Urothelium cell line (cell line): ENCODE results near the gene PLEKHF1.
"Not testable (repeated sequence)": the region's sequence is repeated elsewhere in the genome, so short reads cannot be mapped to it uniquely, and the experiment has no call there.

Experiments used
- DNase-seq: peaks from one replicate; pipeline ENCODE4 v3.0.0; 2011; ENCODE audit warnings: low spot score, mixed read lengths
- FAIRE-seq: peaks from 2 replicates; lab custom pipeline; 2011; peaks lifted over from hg19 to GRCh38; lab: Jason Lieb, UNC

The PLEKHF1 gene

GRCh38 chr19:29696565-29696846 is 31.2 kb downstream of the PLEKHF1 start:
- peak; percentile 35 for FAIRE-seq
- DNase-seq = no peak

- FAIRE-seq = peak; percentile 86
- no peak for DNase-seq
Measured at GRCh38 chr19:29697523-29698261, 32.4 kb downstream of the PLEKHF1 start.

DNA sequence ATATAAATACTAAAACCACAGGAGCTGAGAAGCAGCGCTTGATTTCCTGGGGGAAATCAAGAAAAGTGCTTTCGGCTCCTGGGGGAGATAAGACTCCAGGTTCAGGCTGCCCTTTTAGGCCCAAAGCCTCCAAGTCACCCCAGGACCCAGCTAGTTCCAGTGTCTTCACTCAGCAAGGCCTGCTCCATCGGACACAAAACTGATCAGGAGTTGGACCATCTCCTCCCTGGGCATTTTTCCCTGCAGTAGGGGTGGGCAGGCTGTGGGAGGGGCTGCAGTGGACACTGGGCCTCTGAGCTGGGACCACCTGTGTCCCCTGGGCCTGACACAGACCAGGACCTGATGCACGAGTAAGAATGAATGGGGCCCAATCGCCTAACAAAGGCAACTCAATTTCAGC is 34.6 kb downstream of the PLEKHF1 start:
- no peak for DNase-seq
- no peak for FAIRE-seq

- FAIRE-seq (no peak), DNase-seq (no peak)
Measured at GRCh38 chr19:29700498-29700897, 35.2 kb downstream of the PLEKHF1 start.

- no peak for DNase-seq
- no peak for FAIRE-seq
Measured at GRCh38 chr19:29702161-29702962, 37.1 kb downstream of the PLEKHF1 start.

DNA sequence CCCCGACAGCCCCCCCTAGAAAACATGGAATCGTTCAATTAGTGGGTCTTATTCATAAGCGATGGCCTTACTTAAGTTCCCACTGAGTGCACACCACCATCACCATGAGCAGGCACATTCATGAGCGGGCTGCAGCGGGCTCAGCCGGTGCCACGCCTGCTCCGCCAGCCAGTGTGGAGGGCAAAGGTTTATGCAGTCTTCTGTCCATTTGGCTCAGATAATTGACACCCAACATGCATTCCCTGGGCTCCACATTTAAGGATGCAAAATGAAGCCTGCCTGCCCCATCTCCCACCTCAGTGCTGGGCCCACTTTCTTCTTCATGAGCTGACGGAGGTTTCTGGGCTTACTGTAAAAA is 37.7 kb downstream of the PLEKHF1 start:
- FAIRE-seq = no peak
- no peak for DNase-seq

- no peak for FAIRE-seq
- no peak for DNase-seq
Measured at GRCh38 chr19:29704562-29705558, 39.6 kb downstream of the PLEKHF1 start.

DNA sequence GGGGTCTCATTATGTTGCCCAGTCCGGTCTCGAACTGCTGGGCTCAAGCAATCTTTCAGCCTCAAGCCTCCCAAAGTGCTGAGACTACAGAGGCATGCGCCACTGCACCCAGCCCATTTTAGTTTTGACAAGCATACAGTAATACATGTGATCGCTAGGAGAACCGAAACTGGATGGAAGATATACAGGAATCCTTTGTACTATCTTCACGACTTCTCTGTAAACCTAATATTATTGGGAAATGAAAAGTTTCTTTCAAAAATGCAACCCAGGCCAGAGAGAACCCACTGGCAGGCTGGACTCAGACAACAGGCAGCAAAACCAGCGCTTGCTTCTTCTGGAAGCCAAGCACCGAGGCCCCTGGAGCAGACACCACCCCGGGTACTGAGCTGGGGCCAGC is 40.4 kb downstream of the PLEKHF1 start:
- DNase-seq (no peak), FAIRE-seq (no peak)

GRCh38 chr19:29706635-29707034 is 41.4 kb downstream of the PLEKHF1 start:
- DNase-seq (no peak), FAIRE-seq (no peak)

DNA sequence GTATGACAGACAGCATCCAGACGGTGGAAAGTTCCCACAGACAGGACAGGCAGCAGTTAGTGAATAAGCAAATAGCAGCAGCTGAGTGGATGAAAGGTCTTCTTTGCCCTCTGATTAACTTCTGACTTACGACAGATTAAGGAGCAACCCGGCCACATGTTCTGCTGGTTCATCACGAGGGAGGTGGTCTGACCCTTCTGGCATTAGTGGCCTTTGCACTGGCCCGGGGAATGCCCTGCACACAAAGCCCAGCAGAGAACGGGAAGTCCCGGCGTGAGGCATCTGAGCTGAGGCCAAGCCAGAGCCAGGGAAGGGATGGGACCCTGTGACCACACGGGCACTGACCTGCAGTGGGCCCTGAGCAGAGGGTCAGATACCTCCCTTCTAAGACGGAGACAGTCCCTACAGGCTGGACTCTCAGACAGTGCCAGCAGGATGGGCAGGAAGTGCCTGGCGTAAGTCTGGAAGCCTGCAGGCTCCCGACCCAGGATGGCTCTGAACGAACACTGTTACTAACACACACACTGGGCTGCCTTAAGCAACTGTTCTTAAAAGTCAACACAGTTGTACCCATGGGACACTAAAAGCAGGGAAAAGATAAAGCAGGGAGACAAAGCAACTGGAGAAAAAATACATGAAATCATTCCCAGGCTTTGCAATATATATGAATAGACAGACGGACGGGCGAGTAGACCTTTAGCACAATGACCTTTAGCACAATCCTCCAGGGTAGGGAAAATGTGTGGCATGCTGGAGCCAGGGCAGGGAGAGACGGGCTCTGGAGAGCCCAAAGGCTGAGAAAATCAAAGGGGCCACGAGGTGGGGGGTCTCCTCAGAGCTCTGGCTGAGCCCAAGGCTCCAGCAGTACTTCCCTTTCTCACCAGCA is 43.5 kb downstream of the PLEKHF1 start:
- no peak for FAIRE-seq
- no peak for DNase-seq

DNA sequence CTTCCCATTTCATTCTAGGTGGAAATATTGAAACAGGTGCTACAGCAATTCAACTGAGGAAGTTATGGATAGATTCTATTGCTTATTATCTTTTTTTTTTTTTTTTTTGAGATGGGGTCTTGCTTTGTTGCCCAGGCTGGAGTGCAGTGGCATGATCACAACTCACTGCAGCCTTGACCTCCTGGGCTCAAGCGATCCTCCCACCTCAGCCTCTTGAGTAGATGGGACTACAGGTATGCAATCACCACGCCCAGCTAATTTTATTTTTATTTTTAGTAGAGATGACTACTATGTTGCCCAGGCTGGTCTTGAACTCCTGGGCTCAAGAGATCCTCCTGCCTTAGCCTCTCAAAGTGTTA is 44.2 kb downstream of the PLEKHF1 start:
- DNase-seq, FAIRE-seq: not testable (repeated sequence)

DNA sequence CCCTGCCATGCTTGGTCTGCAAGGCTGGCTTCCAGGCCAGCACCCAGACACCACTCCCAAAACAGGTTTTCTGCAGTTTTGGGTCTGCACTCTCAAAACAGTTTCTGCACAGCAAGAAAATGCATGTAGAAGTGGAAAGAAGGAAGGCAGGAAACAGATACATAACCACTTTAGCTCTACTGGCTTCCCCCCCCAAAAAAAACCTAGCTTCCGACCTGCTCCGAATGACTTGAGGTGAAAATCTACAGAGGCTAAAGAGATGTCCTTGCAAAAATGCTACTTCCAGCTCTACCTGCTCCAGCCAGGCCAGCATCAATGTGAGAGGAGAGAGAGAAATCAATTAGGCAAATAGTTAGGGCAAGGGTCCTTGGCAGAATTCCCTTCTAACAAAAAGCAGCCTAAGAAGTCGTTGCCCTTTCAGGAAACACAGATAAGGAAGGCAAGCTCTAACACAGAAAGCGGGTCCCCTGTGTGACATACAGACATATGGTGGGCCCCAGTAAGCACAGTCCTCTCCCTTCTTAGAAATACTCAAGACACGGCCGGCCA is 46.4 kb downstream of the PLEKHF1 start:
- DNase-seq (no peak), FAIRE-seq (no peak)

- FAIRE-seq = no peak
- no peak for DNase-seq
Measured at GRCh38 chr19:29712744-29713516, 47.7 kb downstream of the PLEKHF1 start.

DNA sequence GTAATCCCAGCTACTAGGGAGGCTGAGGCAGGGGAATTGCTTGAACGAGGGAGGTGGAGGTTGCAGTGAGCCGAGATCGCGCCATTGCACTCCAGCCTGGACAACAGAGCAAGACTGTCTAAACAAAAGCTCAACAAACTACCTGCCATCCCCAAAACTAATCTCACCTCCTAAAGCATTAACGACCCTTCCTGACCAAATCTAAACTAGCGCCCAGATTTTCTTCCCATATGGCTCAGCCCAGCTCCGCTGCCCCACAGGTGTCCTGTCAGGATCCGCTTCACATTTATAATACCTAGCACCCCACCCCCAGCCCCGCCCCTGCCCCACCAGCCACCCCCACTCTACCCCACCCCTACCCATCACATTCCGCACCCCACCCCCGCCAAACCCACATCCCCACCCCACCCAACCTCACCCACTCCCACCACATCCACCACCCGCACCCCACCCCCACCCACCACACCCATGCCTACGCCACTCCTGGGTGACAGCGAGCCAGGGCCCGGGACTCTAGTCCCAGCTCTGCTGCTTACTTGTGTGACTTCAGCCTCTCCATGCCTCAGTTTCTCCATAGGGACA is 49.2 kb downstream of the PLEKHF1 start:
- peak; percentile 46 for DNase-seq
- peak; percentile 27 for FAIRE-seq

DNA sequence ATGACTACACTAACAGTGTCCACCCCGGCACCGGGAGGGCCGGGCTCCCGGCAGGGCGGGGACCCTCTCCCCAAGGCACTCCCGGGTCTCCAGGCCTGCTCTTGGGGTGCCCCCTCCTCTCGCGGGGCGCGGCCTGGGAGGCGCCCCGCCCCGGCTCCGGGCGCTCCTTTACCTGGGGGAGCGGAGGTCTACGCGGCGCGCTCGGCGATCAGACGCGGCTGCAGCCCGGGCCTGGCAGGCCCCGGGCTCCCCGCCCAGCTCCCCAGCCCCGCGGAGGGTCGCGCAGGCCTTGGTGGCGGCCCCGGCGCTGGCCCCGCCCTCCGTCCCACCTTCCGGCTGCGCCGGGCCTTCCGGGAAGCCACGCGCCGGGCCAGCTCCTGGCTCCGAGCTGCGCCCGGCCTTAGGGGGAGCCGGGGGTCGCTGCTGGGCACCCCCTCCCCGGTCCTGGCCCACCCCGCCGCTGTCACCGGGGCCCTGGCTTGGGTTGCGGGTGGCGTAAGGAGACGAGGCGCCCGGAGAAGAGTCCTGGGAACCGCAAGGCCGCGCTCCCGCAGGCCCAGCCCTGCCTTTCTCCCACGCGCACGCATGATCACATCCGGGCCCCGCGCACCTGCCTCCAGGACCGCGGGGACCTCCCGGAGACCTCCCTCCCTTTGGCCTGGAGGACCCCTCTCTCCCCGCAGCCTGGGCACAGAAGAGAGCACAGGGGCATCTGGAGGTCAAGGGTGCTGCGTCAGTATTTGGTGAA is 49.9 kb downstream of the PLEKHF1 start, which contains the start of gene C19orf12:
Gene C19orf12 (minus strand): TSS at position 309 of the 748 bp plus-strand sequence. CDS start 6,848 bp downstream, outside the sequence.
- DNase-seq = peak; percentile 89
- FAIRE-seq = peak; percentile 78

GRCh38 chr19:29715701-29716581 is 50.7 kb downstream of the PLEKHF1 start:
- FAIRE-seq (no peak), DNase-seq (no peak)

GRCh38 chr19:29717051-29717450 is 51.8 kb downstream of the PLEKHF1 start:
- no peak for FAIRE-seq

More at GRCh38 chr19:29717051-29717450, 51.8 kb downstream of the PLEKHF1 start:
- no peak for DNase-seq
